Central memory CD8-positive, alpha-beta T cell (primary cell): Measurements from ENCODE around the gene KRTAP5-7.

Source experiments
- ATAC-seq: fragments of 150-1000 bp; cut with Tn5 transposase; replicated peaks from 2 replicates; pipeline ENCODE4 v1.10.0; 2022; ENCODE audit warnings: mild to moderate bottlenecking, moderate FRiP score, moderate number of reproducible peaks; ENCODE audit not compliant: poor library complexity, severe bottlenecking; ENCODE audit errors: extremely low read depth
- DNase-seq, 2 donors: peaks; one replicate each; pipeline ENCODE4 v3.0.0; 2021; ENCODE audit warnings: low spot score in 2 of 2
- H3K27ac Mint-ChIP-seq: one replicate; pipeline ENCODE4 v1.8.0; 2022; ENCODE audit warnings: low read depth, mild to moderate bottlenecking, moderate library complexity, mixed read lengths
- H3K27me3 Mint-ChIP-seq: one replicate; pipeline ENCODE4 v1.8.0; 2022; ENCODE audit warnings: mixed read lengths
- H3K36me3 Mint-ChIP-seq: one replicate; pipeline ENCODE4 v1.8.0; 2022; ENCODE audit warnings: mild to moderate bottlenecking, moderate library complexity, mixed read lengths; ENCODE audit not compliant: insufficient read depth
- H3K4me1 Mint-ChIP-seq: one replicate; pipeline ENCODE4 v1.8.0; 2022; ENCODE audit warnings: mixed read lengths
- H3K4me3 Mint-ChIP-seq: one replicate; pipeline ENCODE4 v1.8.0; 2022; ENCODE audit warnings: mild to moderate bottlenecking, moderate library complexity, mixed read lengths
- H3K9me3 Mint-ChIP-seq: one replicate; pipeline ENCODE4 v1.8.0; 2022; ENCODE audit warnings: mixed read lengths

Gene KRTAP5-7

GRCh38 chr11:71501071-71501985, 25.7 kb upstream of the KRTAP5-7 start:
- H3K4me3 Mint-ChIP-seq: no peak overlapping the region
- ATAC-seq: no peak
- H3K9me3 Mint-ChIP-seq: no peaks in the 10 kb centered on the region
- no peaks in the 10 kb centered on the region for H3K27me3 Mint-ChIP-seq
- no peaks in the 10 kb centered on the region for H3K4me1 Mint-ChIP-seq
- H3K36me3 Mint-ChIP-seq: peaks cover 36% of the 10 kb centered on the region
- DNase-seq: no peak
- no peak overlapping the region for H3K27ac Mint-ChIP-seq

- no peaks in the 10 kb centered on the region for H3K27me3 Mint-ChIP-seq
- no peak for ATAC-seq
- no peak overlapping the region for H3K27ac Mint-ChIP-seq
- no peak overlapping the region for H3K4me3 Mint-ChIP-seq
- H3K36me3 Mint-ChIP-seq: peaks cover 32% of the 10 kb centered on the region
- DNase-seq: no peak
- H3K9me3 Mint-ChIP-seq: no peaks in the 10 kb centered on the region
- H3K4me1 Mint-ChIP-seq: no peaks in the 10 kb centered on the region
Measured at GRCh38 chr11:71502026-71502425, 25.0 kb upstream of the KRTAP5-7 start.

- H3K36me3 Mint-ChIP-seq: peaks cover 23% of the 10 kb centered on the region
- no peak overlapping the region for H3K27ac Mint-ChIP-seq
- no peaks in the 10 kb centered on the region for H3K27me3 Mint-ChIP-seq
- H3K4me3 Mint-ChIP-seq: no peak overlapping the region
- no peaks in the 10 kb centered on the region for H3K4me1 Mint-ChIP-seq
- peaks cover under 1% of the 10 kb centered on the region for H3K9me3 Mint-ChIP-seq
- ATAC-seq (no peak), DNase-seq (no peak)
Measured at GRCh38 chr11:71502871-71503435, 24.1 kb upstream of the KRTAP5-7 start.

- ATAC-seq: no peak
- H3K27me3 Mint-ChIP-seq: no peaks in the 10 kb centered on the region
- H3K4me3 Mint-ChIP-seq: no peak overlapping the region
- peaks cover 16% of the 10 kb centered on the region for H3K9me3 Mint-ChIP-seq
- H3K36me3 Mint-ChIP-seq: peaks cover 10% of the 10 kb centered on the region
- no peak overlapping the region for H3K27ac Mint-ChIP-seq
- DNase-seq: no peak
- H3K4me1 Mint-ChIP-seq: no peaks in the 10 kb centered on the region
Measured at GRCh38 chr11:71504531-71504930, 22.5 kb upstream of the KRTAP5-7 start.

GRCh38 chr11:71505001-71505400, 22.1 kb upstream of the KRTAP5-7 start:
- no peaks in the 10 kb centered on the region for H3K27me3 Mint-ChIP-seq
- no peak for ATAC-seq
- peaks cover 10% of the 10 kb centered on the region for H3K36me3 Mint-ChIP-seq
- no peak overlapping the region for H3K27ac Mint-ChIP-seq
- H3K9me3 Mint-ChIP-seq: peaks cover 20% of the 10 kb centered on the region
- H3K4me1 Mint-ChIP-seq: no peaks in the 10 kb centered on the region
- no peak overlapping the region for H3K4me3 Mint-ChIP-seq
- no peak for DNase-seq

GRCh38 chr11:71505781-71506180, 21.3 kb upstream of the KRTAP5-7 start:
- Mint-ChIP-seq H3K4me1 (no peaks in the 10 kb centered on the region), H3K27ac (no peak overlapping the region), H3K36me3 (peaks cover 9% of the 10 kb centered on the region), H3K9me3 (peaks cover 20% of the 10 kb centered on the region), H3K4me3 (no peak overlapping the region), H3K27me3 (no peaks in the 10 kb centered on the region)
- ATAC-seq: no peak
- no peak for DNase-seq

- peaks cover 22% of the 10 kb centered on the region for H3K9me3 Mint-ChIP-seq
- no peaks in the 10 kb centered on the region for H3K27me3 Mint-ChIP-seq
- H3K4me3 Mint-ChIP-seq: no peak overlapping the region
- no peak for DNase-seq
- peaks cover 2% of the 10 kb centered on the region for H3K36me3 Mint-ChIP-seq
- no peaks in the 10 kb centered on the region for H3K4me1 Mint-ChIP-seq
- no peak overlapping the region for H3K27ac Mint-ChIP-seq
- ATAC-seq: no peak
Measured at GRCh38 chr11:71507102-71507501, 20.0 kb upstream of the KRTAP5-7 start.

- DNase-seq (no peak), ATAC-seq (no peak)
- Mint-ChIP-seq H3K4me1 (no peaks in the 10 kb centered on the region), H3K36me3 (no peaks in the 10 kb centered on the region), H3K9me3 (peaks cover 12% of the 10 kb centered on the region), H3K4me3 (no peak overlapping the region), H3K27ac (no peak overlapping the region), H3K27me3 (no peaks in the 10 kb centered on the region)
Measured at GRCh38 chr11:71518506-71519471, 8.3 kb upstream of the KRTAP5-7 start.

- Mint-ChIP-seq H3K4me3 (no peak overlapping the region), H3K36me3 (no peaks in the 10 kb centered on the region), H3K4me1 (no peaks in the 10 kb centered on the region), H3K27ac (no peak overlapping the region), H3K27me3 (no peaks in the 10 kb centered on the region), H3K9me3 (peaks cover 9% of the 10 kb centered on the region)
- no peak for DNase-seq
- no peak for ATAC-seq
Measured at GRCh38 chr11:71519546-71519945, 7.5 kb upstream of the KRTAP5-7 start.

- ATAC-seq (no peak), DNase-seq (no peak)
- H3K9me3 Mint-ChIP-seq: peaks cover 9% of the 10 kb centered on the region
- no peaks in the 10 kb centered on the region for H3K36me3 Mint-ChIP-seq
- H3K27ac Mint-ChIP-seq: no peak overlapping the region
- H3K4me1 Mint-ChIP-seq: no peaks in the 10 kb centered on the region
- H3K27me3 Mint-ChIP-seq: peaks cover 27% of the 10 kb centered on the region
- H3K4me3 Mint-ChIP-seq: no peak overlapping the region
Measured at GRCh38 chr11:71525188-71525937, 1.7 kb upstream of the KRTAP5-7 start.

- Mint-ChIP-seq H3K27me3 (peaks cover 27% of the 10 kb centered on the region), H3K4me1 (no peaks in the 10 kb centered on the region), H3K27ac (no peak overlapping the region), H3K9me3 (peaks cover 7% of the 10 kb centered on the region), H3K4me3 (no peak overlapping the region), H3K36me3 (no peaks in the 10 kb centered on the region)
- no peak for DNase-seq
- ATAC-seq: no peak
Measured at GRCh38 chr11:71525938-71526495, 1.1 kb upstream of the KRTAP5-7 start.
